DMS53 treated with DMSO at 0.1 percent for 48 hours (cell line): ENCODE measurements around the gene THTPA.
"Not testable (repeated sequence)": the region's sequence is repeated elsewhere in the genome, so short reads cannot be mapped to it uniquely, and the experiment has no call there.

Experiments used
- DNase-seq: peaks from one replicate; lab custom pipeline; 2025; ENCODE audit not compliant: unreplicated experiment; lab: John Stamatoyannopoulos, UW

THTPA gene

GRCh38 chr14:23533652-23534435, 22.2 kb upstream of the THTPA start:
- DNase-seq = no peak

DNA sequence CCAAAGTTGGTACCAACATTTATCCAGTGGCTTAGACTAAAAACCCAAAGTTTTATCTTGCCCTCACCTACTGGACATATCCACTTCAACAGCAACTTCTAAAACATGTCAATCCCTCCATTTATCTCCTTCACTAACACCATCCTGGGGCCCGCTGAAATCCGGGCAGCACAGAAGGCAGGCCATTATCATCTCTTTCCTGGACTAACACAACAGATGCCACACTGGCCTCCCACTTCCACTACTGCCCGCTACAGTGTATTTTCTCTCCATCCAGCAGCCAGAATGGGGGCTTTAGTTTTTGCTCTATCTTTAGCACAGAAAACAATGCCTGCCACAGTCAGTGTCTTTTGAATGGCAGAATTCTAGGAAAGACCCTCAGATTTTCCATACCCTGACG, 20.1 kb upstream of the THTPA start:
- DNase-seq = no peak

DNA sequence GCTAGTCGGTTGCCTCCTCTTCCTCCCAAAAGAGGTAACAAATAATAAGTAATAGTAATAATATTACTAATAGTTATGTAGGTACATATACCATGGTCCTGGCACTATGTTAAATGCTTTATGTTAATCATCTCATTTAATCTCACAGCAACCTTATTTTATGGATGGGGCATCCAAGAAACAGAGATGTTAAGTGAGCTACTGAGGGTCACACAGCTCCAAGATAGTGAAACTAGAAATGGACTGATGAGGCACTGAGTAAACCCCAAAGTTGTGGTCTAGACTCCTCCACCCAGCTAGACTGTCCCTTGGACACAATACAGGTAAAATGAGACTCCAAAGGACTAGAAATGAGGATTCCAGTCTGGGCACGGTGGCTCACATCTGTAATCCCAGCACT, 19.6 kb upstream of the THTPA start:
- no peak for DNase-seq

DNA sequence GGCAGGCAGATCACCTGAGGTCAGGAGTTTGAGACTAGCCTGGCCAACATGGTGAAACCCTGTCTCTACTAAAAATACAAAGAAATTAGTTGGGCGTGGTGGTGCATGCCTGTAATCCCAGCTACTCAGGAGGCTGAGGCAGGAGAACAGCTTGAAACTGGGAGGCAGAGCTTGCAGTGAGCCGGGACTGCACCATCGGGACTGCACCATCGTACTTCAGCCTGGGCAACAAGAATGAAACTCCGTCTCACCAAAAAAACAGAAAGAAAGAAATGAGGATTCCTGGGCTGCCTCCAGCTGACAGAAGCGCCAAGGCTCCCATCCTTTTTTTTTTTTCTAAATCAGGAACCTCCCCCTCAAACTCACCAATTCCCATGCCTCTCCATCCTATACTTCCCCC, 19.2 kb upstream of the THTPA start:
- DNase-seq = not testable (repeated sequence)

- DNase-seq = peak; percentile 8
Measured at GRCh38 chr14:23537351-23538049, 18.6 kb upstream of the THTPA start.

DNA sequence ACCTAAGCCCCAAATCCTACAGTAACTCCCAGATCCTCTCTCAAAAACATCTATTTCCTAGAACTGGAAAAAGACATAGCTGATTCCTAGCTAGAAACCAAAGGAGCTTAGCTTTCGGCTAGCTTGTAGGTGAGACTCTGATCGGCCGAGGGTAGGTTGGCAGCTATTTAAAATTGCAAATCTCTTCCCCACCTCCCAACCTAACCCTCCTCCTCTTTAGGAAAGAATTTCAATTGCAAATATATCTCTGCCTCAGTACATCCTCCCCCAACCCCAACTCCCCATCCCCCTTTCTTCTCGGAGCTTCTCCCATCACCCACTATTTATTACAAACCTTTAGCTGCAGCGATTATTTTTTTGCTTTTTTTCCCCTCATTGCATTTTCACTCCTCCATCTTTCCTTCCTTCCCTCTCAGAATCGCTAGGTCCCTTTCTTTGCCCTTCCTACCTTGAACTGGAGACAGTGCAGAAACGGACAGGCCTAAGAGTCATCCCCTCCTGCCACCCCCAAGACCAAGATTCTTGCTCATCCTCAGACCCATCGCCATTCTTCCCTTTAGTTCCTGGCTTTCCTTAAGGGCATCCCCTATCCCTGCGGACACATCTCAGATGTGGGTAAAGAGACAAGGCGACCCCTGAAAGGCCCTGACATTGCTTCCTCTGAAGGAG, 17.9 kb upstream of the THTPA start:
- DNase-seq = no peak

DNA sequence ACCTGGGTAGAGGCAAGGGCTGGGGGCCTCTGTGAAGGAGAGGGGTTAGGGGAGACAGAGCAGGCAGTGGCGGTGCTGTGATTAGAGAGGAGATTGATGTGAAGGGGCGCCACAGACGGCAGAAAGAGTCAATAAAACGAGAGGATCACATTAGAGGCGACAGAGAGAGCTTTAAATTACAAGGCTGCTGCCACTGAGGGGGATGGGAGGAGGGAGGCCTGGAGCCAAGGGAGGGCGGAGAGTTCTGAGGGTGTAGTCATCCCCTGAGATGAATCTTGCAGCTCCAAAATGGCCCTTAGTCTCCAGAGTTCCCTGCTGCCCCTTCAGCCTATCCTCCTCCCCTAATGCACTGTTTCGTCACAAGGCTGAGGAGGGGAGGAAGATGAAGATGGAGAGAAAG, 17.3 kb upstream of the THTPA start:
- no peak for DNase-seq

- peak; percentile 7 for DNase-seq
Measured at GRCh38 chr14:23539248-23540140, 16.6 kb upstream of the THTPA start.

DNA sequence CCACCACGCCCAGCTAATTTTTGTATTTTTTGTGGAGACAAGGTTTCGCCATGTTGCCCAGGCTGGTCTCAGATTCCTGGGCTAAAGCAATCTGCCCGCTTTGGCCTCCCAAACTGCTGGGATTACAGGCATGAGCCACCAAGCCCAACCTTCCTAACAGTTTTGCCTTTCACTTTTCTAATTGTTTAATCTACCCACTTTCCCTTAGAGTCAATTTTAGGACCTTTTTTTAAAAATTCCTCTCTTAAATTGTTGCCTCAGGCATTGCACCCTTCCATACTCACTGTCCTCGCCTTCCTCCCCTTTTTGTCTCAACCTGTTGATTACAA, 16.0 kb upstream of the THTPA start:
- DNase-seq = no peak

- DNase-seq = no peak
Measured at GRCh38 chr14:23542261-23542660, 13.8 kb upstream of the THTPA start.

GRCh38 chr14:23543403-23543802, 12.7 kb upstream of the THTPA start:
- DNase-seq = no peak

DNA sequence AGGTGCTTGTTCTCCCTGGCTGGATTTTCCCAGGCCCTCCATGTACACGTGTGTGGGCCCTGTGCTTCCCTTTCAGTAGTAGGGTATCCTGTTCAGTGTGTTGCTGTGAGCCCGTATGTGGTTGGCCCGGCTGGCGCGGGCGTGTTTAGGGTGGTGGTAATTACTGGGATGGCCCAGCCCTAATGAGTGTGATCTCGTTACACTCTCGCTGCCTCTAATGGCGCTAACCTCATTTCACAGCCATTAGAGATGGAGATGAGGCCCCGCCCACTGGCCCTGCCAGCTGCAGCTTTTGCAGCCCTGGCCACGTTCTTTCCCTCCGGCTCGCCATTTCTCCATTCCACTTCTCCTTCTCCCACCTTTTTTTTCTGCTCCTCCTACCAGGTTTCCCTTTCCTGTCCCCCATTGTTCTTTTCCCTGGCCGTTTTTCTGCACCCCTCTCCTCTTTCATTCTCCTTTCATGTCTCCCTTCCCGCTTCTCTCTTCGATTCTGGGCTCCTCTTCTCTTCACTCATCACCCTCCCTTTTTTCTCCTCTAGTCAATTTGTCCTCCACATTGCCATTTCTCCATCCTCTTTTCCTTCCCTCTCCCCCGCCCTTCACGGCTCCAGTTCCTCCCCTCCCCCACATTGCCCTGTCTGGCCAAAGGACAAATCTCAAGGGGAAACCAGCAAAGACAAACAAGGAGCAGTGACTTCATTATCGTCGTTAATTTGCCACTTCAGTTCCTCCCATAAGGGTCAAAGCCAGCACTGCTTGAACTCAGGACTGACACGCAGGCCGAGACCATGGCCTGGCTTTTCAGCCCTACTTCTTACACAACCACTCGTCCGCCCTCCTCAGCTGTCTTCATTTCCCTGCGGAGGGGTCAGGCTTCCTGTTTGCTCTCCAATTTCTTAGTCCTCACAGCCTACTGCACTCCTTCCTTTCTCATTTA, 11.3 kb upstream of the THTPA start:
- DNase-seq = no peak

DNA sequence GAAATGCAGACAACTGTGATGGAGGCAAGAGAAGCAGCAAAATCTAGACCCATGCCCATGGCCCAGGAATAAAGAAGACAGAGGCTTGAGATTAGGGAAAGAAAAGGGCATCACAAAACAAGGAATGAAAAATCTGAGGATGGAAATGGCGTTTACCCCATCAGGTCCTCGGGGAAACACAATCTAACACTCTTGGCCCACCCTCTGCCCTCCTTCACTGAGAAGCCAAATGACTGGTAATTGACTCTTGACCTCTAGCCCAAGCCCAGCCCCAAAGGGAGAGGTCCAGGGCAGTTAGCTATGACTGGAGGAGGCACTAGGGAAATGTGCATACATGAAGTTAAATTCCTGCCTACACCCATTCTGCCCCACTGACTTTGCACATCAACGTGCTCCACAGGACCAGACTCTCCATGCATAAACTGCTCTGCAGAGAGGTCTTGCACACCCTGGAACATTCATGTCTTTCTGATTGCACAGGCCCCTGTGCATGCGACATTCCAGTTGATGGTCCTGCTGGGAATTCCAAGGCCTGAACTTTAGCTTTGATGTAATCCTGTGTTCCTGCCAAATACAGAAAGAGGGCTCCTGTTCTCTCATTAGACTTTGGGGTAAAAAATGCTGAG, 10.2 kb upstream of the THTPA start:
- no peak for DNase-seq

- DNase-seq = no peak
Measured at GRCh38 chr14:23546450-23547035, 9.5 kb upstream of the THTPA start.

DNA sequence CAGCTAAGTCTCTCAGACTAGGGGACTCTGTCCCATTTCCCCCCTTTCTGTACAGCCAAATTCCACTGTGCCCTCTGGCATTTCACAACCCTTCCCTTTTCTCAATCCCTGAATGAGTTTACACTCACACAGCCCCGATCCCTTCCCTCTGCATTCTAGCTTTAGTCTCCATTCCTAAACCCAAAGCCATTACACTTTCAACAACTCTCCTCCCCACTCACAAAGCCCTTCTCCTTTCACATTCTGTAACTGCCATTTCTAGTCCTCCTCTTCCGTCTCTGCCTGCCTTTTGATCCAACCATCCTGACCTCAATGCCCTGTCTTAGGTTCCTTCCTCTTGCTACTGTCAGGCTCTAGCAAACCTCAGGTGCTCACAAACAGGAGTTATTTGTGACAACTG, 8.1 kb upstream of the THTPA start:
- no peak for DNase-seq

DNA sequence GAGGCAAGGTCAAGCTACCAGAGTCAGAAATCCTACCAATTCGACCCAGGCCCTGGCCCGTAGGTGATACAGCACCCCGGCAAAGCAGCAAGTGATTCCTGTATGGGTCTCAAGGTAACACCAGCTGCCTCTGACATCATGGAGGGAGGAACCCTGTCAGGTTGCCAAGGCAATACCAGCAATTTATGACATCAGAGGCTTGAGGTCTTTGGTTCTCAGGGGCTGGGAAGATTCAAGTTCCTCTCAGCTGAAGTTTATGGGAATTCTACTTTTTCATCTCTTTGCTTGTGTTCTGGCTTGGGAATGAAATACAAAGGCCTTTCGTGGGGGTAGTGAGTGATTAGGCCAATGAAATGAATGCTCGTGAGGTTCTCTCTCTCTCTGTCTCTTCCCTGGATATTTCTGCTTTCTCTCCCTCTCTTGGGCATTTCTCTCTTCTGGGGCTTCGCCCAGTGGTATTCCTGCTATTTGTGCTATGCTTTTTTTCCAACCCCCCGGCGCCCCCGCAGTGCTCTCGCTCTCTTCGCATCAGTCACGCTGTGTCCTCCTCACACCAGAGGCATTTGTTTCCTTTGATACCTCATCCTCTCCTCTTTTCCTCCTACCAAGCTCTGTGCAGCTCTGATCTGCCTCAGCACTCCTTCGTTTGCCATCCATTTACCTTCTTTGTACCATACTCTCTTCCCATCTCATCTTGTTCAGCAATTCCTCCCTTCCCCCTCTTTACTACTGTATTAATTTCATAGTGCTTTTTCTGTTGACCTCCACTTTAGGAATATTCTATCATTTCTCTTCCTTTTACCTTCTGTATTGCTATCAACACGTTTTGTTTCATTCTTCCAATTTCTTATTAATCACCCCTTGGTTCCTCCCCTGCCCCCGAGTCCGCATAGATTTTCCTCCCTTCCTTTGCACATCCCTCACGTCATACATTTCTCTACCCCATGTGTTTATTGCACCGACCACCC, 7.4 kb upstream of the THTPA start:
- DNase-seq = peak; percentile 8

DNA sequence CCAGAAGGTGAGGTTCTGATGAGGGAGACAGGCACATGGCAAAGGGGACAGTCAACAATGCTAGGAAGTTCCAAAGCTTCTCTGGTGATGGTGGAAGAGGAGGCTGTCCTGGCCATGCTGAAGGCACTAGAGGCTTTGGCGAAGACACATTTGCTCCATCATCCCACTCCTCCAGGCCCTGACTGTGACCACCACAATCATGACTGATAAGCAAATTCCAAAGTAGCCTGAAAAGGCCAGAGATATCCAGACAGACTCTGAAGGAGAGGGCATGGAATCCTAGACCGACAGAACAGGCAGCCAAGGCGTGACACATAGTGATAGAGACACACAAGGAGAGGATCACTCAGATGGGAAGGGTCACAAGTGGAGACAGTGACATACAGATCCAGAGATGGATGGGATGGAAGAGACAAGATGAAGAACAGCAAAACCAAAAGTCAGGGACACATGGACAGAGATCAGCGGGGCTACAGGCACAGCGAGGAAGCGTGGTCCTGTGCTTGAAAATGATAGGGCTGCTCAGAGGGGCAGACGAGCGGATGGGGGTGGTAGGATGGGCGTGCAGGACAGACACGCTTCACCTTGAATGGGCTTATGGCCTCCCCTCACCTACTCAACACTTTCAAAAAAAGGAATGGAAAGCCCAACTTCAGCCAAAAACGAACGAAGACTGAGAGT, 5.8 kb upstream of the THTPA start:
- no peak for DNase-seq

- no peak for DNase-seq
Measured at GRCh38 chr14:23550812-23551265, 5.2 kb upstream of the THTPA start.
